Daoy (cell line): Measurements from ENCODE around the gene MT1A. TPM values are rescaled to one million over a fixed set of nuclear protein-coding genes. Genes with fewer than 3 reads are reported as not detected.
A peak's percentile ranks its signal among the peaks of the same experiment; 100 is the strongest.
"Not testable (repeated sequence)": the region's sequence is repeated elsewhere in the genome, so short reads cannot be mapped to it uniquely, and the experiment has no call there.

Source experiments
- DNase-seq: peaks from one replicate; pipeline ENCODE4 v3.0.0-alpha.2; 2015; ENCODE audit warnings: low read depth
- total RNA-seq: library from RNA; depleted of rRNA; stranded (reverse); fragments of >200 nt; shearing (Covaris generic); gene quantifications from 2 replicates; pipeline ENCODE4 v1.2.3, GENCODE V29; 2014

Gene MT1A
- total RNA-seq, 1 experiment from 2014 or later: not detected

DNA sequence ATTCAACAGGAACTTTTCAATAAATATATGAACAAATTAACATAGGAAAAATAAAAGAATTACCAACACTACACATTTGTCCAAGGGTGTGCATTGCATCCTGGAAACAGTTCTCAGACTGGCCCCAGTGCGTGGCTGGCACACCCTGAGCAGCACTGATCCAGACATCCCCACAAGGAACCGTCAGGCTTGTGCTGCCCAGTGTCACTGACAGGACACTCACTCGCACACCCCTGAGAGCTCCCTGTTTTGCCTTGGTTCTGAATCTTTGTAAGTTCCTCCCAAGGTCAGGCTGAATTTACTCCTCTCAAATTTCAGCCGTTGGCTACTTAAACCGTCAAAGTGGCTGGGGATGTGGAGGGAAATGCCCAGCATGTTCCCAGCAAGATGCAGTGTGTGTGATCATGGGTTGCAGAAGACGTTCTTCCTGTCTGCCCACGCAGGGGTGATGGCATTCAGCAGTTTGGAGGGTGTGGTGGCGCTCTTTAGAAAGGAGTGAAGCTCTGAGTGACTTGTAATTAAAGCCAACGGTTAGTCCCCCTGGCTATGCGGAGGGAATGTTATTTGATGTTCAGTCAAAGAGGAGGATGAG lies 28.4 kb upstream of the MT1A start:
- peak; percentile 93 for DNase-seq

DNA sequence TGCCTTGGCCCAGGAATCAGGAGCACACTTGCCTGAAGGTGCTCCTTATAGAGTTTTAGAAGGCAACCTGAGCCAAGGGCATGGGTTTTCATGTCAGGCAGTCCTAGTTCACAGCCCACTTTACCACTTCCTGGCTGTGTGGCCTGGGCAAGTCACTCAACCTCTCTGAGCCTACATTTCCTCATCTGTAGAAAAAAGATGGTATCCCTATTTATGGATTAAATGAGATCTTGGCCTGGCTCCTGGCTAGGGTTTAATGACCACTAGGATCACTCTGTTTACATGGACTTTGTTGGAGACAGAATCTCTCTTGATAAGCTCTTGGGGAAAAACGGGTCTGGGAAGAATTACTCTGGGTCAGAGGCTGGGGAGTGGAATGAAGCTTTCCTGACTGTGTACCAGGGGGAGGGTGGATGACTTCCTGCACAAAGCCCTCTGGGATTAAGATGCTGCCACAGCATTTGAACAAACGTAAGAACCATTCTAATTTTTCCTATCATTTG lies 27.8 kb upstream of the MT1A start:
- DNase-seq: peak; percentile 26

DNA sequence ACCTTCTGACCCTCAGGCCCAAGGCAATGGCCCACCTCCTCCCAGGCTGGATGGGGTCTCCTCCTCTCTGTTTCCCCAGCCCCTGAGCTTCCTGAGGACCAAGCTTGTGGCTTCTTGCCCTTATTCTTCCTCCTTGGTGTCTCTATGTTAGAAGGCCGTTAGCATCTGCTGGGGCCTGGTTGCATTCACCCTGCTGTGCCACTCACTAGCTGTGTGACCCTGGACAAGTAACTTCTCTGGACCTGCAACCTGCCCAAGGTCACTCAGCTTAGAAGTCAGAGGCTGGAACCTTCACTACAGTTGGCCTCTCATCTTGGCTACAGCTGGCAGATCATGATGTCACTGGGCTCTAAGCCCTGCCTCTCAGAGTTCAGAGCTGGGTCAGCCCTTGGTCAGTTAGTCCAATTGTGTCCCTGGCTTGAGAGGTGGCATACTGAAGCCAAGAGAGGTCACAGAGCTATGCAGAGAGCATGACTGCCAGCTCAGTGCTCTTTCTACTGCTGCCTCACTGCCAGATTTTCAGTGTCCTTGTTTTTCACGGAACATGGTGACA lies 27.1 kb upstream of the MT1A start:
- peak; percentile 38 for DNase-seq

DNA sequence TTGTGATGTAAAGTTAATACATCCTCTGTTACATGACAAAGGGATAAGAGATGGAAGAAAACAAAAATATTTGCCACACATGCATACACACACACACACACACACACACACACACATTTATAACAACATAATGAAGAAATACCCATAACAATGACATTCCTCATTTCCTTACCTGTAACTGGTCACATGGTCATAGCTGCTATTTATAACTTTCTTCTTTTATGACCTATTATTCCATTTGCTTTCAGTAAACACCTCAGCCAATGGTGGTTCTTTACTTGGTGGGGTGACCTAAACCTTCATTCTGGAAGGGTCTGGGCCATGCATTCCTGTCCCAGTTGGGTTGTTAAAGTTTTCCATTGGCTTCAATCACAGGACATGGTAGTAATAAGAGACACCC lies 24.8 kb upstream of the MT1A start:
- no peak for DNase-seq

DNA sequence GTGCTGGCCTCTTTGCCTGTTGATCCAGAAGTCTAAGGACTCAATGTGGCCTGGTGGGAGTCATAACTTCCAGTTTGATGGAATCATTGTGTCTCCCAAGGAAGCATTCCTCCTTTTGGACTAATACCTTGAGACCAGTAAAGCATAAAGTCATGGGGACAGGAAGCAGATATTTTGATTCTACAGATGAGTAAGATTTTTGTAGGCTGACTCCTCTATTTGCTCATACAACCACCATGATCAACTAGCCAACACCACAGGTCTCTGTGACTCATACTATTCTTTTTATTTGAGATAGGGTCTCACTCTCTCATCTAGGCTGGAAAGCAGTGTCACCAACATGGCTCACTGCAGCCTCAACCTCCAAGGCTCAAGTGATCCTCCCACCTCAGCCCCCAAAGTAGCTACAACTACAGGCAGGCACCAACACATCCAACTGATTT lies 23.9 kb upstream of the MT1A start:
- DNase-seq: peak; percentile 76

DNA sequence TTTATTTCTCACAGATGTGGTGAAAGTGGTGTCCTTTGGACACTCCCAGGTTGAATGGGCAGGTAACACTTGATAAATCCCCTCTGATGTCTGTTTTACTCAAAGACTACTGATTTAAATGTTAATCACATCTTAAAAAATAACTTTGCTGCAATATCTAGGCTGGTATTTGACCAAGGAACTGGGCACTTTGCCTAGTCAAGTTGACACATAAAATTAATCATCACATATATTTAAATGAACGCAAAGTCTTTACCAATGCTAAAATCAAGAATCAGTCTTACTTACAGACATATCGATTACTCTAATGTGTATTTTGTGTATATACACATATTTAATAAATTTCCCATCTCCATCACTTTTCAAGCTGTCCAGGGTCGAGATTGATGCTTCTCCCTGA lies 23.1 kb upstream of the MT1A start:
- no peak for DNase-seq

DNA sequence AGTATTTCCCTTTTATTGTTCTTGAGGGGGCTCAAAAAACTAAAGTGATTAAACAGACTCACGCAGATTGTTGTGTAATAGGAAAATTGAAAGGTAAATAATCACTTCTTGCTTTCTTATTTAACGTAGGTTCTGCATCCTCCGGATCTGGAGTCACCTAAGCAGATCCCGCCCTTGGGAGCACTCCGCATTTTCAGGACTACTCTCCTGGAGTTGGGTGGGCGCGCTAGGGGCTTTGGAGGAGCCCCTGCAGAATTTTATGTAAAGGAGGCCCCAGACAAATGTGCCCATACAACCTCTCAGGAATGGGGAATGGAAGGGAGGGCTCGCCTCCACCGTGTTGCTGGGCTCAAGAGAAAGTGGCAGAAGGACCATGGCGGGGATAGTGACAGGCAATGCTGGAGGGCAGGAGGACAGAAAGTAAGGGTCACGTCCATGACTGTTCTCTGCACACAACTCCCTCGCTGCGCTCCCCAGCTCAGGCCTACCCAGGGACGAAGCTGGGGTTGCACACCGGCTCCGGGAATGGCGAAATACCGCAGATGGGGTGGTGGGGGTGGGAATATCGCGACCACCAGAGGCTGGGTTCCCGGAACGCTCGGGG lies 21.8 kb upstream of the MT1A start:
- no peak for DNase-seq

DNA sequence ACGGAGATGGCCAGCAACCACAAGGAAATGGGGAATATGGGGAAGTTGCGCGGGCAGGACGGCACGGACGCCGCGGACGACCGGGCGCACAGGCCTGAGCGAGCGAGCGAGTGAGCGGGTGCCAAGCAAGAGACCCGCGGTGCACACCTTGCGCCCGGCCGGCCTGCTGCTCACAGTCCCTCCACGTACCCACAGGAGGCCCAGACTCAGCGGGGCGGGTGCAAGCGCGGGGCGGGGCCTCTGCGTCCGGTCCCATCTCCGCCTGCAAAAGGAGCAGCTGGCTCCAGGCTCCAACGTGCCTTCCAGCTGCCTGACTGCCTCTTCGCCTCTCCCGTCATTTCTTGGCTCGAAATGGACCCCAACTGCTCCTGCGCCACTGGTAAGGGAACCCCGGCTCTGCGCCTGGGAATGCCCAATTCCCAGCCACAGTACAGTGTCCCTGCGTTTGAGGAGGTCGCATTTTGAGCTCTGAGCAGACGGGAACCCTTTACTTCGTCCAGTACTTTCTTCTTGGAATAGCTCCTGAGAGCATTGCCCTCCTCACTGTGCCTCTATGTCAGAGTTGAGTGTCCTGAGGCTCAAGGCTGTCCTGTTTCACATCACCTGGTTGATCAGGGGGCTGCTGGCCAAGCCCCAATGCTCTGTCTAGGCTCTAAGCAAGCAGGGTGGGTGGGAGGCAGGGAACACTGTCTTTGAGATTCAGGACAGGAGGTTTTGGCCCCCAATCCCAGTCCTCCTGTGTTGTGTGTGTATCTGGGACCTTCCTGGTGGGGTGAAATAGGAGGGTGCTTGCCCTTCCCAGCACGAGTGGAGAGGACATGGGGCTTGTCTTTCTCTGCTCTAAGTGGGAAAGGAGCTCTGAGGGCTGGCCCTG lies 21.0 kb upstream of the MT1A start:
- DNase-seq: no peak

DNA sequence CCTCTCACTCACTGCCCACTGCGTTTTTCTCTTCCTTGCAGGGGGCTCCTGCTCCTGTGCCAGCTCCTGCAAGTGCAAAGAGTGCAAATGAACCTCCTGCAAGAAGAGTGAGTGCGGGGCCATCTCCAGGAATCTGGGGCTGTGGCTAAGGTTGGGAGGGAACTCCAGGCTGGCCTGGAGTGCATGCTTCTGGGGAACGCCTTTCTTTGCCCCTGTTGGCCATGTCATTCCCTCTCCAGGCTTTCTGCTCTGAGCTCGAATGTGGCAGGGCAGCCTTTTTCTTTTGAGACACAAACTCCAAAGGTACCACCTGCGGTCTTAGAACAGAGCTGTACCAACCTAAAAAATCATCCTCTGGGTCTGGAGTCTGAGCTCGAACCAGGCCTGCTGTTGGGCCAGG lies 20.3 kb upstream of the MT1A start:
- no peak for DNase-seq

DNA sequence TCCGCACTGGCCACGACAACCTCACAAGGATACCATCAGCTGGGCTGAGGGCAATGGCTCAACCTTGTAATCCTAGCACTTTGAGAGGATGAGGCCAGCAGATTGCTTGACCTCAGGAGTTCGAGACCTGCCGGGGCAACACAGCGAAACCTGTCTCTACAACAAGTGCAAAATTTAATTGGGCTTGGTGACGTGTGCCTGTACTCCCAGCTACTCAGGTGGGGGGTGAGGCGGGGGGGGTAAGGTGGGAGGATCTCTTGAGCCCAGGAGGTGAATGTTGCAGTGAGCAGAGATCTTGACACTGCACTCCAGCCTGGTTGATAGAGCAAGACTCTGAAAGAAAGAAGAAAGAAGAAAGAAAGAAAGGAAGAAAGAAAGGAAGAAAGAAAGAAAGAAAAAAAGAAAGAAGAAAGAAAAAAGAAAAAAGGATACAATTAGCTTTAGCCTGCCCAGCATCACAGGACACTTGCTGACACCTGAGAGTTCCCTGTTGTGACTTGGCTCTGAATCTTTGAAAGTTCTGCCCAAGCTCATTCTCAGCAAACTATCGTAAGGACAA lies 18.0 kb upstream of the MT1A start:
- no peak for DNase-seq

DNA sequence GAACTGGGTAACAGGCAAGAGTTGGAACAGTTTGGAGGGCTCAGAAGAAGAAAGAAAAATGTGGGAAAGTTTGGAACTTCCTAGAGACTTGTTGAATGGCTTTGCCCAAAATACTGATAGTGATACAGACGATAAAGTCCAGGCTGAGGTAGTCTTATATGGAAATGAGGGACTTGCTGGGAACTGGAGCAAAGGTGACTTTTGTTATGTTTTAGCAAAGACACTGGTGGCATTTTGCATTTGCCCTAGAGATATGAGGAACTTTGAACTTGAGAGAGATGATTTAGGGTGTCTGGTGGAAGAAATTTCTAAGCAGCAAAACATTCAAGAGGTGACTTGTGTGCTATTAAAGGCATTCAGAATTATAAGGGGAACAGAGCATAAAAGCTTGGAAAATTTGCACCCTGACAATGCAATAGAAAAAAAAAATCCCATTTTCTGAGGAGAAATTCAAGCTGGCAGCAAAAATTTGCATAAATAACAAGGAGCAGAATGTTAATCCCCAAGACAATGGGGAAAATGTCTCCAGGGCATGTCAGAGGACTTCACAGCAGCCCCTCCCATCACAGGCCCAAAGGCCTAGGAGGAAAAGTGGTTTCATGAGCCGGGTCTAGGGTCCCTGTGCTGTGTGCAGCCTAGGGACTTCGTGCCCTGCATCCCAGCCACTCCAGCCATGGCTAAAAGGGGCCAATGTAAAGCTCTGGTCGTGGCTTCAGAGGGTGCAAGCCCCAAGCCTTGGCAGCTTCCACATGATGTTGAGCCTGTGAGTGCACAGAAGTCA lies 16.6 kb upstream of the MT1A start:
- DNase-seq: not testable (repeated sequence)

DNA sequence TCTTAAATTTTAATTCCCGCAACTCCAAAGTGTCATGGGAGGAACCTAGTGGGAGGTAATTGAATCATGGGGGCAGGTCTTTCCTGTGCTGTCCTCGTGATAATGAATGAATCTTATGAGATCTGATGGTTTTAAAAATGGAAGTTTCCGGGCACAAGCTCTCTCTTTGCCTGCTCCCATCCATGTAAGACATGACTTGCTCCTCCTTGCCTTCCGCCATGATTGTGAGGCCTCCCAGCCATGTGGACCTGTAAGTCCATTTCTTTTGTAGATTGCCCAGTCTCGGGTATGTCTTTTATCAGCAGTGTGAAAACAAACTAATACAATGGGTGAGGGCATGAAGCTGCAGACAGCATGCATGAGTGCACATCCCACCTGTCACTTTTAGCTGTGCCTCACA lies 15.3 kb upstream of the MT1A start:
- not testable (repeated sequence) for DNase-seq

DNA sequence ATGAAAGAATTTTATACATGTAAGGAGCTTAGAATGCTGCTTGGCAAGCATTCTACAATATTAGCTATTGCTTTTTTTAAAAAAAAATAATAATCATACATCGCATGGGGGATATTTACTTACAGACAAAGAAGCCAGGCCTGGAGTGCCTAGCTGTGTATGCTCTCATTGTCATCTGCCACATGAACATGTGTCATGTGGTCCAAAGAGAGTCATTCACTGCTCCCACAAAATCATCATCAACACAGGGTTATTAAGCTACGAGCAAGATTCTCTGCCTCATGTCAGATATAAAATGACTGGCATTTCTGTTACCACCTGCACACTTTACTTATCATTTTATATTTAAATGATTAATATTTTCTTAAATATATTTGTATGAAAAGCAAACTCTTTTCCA lies 14.8 kb upstream of the MT1A start:
- no peak for DNase-seq

DNA sequence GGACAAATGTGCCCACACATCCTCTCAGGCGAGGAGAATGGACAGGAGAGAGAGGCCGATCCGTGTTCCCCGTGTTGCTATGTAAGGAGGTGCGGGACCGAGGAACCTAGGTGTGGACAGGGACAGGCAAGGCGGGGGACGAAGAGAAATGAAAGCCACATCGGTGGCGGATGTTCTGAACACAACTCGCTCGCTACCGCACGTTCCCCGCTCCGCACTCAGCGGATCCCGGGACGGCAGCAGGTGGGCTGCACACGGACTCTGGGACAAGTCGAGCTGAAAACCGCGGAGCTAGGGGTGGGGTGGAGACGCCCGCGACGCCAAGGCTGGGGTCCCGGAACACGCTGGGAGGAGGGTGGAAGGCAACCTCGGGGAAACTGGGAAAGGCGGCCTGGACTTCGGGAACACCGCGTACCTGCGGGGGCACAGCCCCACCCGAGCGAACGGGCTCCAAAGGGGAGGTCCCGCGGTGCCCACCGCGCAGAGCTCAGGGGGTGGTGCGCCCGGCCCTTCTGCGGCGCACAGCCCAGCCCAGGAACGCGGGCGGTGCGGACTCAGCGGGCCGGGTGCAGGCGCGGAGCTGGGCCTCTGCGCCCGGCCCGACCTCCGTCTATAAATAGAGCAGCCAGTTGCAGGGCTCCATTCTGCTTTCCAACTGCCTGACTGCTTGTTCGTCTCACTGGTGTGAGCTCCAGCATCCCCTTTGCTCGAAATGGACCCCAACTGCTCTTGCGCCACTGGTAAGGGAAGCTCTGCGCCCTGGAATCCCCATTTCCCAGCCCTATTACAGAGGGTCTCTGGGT lies 13.1 kb upstream of the MT1A start, which contains the start of gene MT1E:
MT1E (plus strand) TSS at position 642 of the 803 bp plus-strand sequence; CDS start at position 713, 71 bp downstream.
- DNase-seq: peak; percentile 81

DNA sequence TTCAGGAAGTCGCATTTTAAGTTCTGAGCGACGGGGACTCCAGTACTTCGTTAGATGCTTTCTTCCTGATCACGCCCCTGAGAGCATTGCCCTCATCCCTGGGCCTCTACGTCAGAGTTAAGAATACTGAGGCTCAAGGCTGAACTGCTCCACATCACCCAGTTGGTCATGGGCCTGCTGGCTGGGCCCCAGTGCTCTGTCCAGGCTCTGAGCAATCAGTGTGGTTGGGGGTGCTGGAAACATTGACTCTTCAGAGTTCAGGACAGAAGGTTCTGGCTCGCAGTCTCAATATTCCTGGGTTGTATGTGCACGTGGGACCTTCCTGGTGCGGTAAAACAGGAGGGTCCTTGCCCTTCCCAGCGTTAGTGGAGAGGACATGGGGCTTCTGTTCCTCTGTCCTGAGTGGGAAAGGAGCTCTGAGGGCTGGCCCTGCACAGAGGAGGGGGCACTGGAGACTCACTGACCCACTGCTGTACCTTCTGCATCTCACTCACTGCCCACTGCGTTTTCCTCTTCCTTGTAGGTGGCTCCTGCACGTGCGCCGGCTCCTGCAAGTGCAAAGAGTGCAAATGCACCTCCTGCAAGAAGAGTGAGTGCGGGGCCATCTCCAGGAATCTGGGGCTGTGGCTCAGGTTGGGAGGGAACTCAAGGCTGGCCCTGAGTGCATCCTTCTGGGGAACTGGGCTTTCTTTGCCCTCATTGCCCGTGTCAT lies 12.4 kb upstream of the MT1A start:
- peak; percentile 32 for DNase-seq

DNA sequence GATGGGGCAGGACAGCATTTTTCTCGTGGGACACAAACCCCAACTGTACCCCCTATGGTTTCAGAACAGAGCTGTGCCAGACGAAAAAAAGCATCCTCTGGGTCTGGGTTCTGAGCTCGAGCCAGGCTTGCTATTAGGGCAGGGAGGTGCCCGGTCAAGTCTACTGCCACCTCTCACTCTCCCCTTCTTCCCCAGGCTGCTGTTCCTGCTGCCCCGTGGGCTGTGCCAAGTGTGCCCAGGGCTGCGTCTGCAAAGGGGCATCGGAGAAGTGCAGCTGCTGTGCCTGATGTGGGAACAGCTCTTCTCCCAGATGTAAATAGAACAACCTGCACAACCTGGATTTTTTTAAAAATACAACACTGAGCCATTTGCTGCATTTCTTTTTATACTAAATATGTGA lies 11.8 kb upstream of the MT1A start:
- DNase-seq: no peak

DNA sequence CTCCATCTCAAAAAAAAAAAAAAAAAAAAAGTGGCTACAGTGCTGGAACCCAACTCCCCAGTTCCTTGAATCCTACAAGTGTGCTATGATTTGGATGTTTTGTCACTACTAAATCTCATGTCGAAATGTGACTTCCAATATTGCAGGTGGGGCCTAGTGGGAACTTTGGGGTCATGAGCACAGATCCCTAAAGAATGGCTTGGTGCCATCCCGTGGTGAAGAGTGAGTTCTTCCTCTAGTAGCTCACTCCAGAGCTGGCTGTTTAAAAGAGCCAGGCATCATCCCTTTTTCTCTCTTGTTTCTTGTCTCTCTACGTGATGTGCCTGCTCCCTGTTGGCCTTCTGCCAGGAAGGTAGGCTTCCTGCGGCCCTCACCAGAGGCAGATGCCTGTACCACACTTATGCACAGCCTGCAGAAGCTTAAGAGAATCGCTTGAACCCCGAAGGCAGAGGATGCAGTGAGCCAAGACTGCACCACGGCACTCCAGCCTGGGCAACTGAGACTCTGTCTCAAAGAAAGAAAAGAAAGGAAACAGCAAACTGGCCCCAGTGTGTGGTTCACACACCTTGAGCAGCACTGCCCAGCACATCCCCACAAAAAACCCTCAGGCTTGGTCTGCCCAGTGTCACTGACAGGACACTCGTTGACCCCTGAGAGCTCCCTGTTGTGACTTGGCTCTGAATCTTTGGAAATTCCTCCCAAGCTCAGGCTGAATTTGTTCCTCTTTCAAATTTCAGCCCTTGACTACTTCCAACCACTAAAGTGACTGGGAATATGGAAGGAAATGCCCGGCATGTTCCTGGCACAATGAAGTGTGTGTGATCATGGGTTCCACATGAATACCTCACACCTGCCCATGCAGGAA lies 9.7 kb upstream of the MT1A start:
- no peak for DNase-seq

DNA sequence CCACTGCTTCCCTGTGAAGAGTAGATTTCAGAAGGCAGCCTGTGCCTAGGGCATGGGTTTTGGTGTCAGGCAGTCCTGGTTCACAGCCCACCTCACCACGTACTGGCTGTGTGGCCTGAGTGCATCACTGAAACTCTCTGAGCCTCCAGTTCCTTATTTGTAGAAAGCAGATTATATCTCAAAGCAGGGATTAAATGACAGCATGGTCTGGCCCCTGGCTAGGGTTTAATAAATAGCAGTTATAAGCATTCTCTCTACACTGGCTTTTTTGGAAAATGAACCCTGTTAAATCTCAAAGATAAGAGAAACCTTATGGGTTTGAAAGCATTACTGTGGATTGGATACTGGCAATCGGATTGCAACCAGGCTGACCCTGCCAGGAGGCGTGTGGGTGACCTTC lies 8.9 kb upstream of the MT1A start:
- DNase-seq: no peak

DNA sequence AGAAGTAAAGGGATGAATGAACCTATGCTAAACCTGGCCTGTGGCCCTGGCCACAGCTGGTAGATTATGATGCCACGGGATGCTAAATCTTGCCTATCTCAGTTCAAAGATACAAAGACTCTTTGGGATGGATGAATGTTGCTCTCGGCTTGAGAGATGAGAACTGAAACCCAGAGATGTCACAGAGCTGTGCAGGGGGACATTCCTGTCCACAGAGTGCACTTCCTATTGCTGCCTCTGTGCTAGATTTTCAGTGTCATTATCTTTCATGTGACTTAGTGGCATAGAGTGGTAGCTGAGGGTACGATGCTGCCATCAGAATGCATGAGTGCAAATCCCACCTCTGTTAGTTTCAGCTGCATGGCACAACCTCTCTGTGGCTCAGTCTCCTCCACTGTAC lies 8.3 kb upstream of the MT1A start:
- no peak for DNase-seq
